Measurements from ENCODE around the gene PLLP. TPM values are rescaled to one million over a fixed set of nuclear protein-coding genes. Genes with fewer than 3 reads are reported as not detected.

The PLLP gene
- total RNA-seq, 2 experiments from 2014 or later, result 0.22 TPM; not detected in 1

GRCh38 chr16:57208926-57209325, 75.5 kb downstream of the PLLP start:
- POLR2A ChIA-PET, result interaction anchor here (1.0 kb wide), 1 partner anchor 19 kb away, joined by 3 read pairs; no protein-coding TSS in a partner anchor
- Histone ChIP-seq H3K4me2 (ENCODE audit: low read length) (no peak overlapping the region), H3K27ac (ENCODE audit: low read depth, low read length, poor library complexity, severe bottlenecking) (no peak overlapping the region), H3K79me2 (ENCODE audit: insufficient read depth, low read depth, low read length) (no peaks in the 10 kb centered on the region), H2AFZ (ENCODE audit: low read length) (no peak overlapping the region), H3K9me2 (ENCODE audit: insufficient read depth, low read length) (no peaks in the 10 kb centered on the region), H3K4me1 (ENCODE audit: insufficient read depth, low read length, poor library complexity, severe bottlenecking) (no peaks in the 10 kb centered on the region), H3K36me3 (ENCODE audit: insufficient read depth, low read length) (peaks cover 89% of the 10 kb centered on the region), H4K20me1 (ENCODE audit: insufficient read depth, low read length) (no peaks in the 10 kb centered on the region), H3K4me3 (ENCODE audit: low read depth, low read length, poor library complexity, severe bottlenecking) (no peak overlapping the region), H3K9me3 (ENCODE audit: low read length) (no peaks in the 10 kb centered on the region)
- no TSS peak for BruUV-seq (replicated peaks)
- no peak for TF ChIP-seq CTCF (conservative IDR thresholded peaks at IDR 0.05; ENCODE audit: low read length)
- TF ChIP-seq EZH2phosphoT487 (IDR thresholded peaks at IDR 0.05; ENCODE audit: borderline replicate concordance, low read depth, low read length), result no peak
- CTCF ChIA-PET (ENCODE audit: unreplicated experiment), result no interaction called here
- no peak for DNase-seq (ENCODE audit: low spot score)
- intact Hi-C loops (cut with micrococcal nuclease; ENCODE audit: unreplicated experiment), result no loop called here

Small RNAs within 50 kb of the gene (small RNA-seq; reads per million reads assigned to genes)
- not detected for gene AC108081.1

Other genes starting within 250 kb of the PLLP start
- 44.7 and 44.8 TPM in 2 replicates for gene CPNE2, start 192.1 kb downstream of the PLLP start, total RNA-seq (2014; rRNA removed; shearing (Covaris generic))
- gene CPNE2, start 192.1 kb downstream of the PLLP start, total RNA-seq (2022), result 14.4 and 25.7 TPM in 2 replicates
- 89.5 and 111 TPM in 2 replicates for gene PSME3IP1, start 98.6 kb downstream of the PLLP start, total RNA-seq (2014; rRNA removed; shearing (Covaris generic))
- 152 and 157 TPM in 2 replicates for gene PSME3IP1, start 98.6 kb downstream of the PLLP start, total RNA-seq (2022)
- gene RSPRY1, start 98.3 kb downstream of the PLLP start, total RNA-seq (2014; rRNA removed; shearing (Covaris generic)), result 17.1 and 25.6 TPM in 2 replicates
- gene RSPRY1, start 98.3 kb downstream of the PLLP start, total RNA-seq (2022), result 25.2 and 29.7 TPM in 2 replicates
- gene ARL2BP, start 39.4 kb downstream of the PLLP start, total RNA-seq (2014; rRNA removed; shearing (Covaris generic)), result 25.4 and 26.6 TPM in 2 replicates
- 31.2 and 35.7 TPM in 2 replicates for gene ARL2BP, start 39.4 kb downstream of the PLLP start, total RNA-seq (2022)
- not detected in 2 replicates for gene CCL22, start 74.1 kb upstream of the PLLP start, total RNA-seq (2014; rRNA removed; shearing (Covaris generic))
- not detected in 2 replicates for gene CCL22, start 74.1 kb upstream of the PLLP start, total RNA-seq (2022)
- gene CX3CL1, start 87.8 kb upstream of the PLLP start, total RNA-seq (2014; rRNA removed; shearing (Covaris generic)), result not detected in 2 replicates
- gene CX3CL1, start 87.8 kb upstream of the PLLP start, total RNA-seq (2022), result not detected in 2 replicates
- not detected in 2 replicates for gene CCL17, start 120.1 kb upstream of the PLLP start, total RNA-seq (2014; rRNA removed; shearing (Covaris generic))
- gene CCL17, start 120.1 kb upstream of the PLLP start, total RNA-seq (2022), result not detected in 2 replicates
- gene CIAPIN1, start 162.7 kb upstream of the PLLP start, total RNA-seq (2014; rRNA removed; shearing (Covaris generic)), result 47.7 and 72.1 TPM in 2 replicates
- 56.2 and 58.9 TPM in 2 replicates for gene CIAPIN1, start 162.7 kb upstream of the PLLP start, total RNA-seq (2022)
- 30.5 and 31.3 TPM in 2 replicates for gene COQ9, start 162.8 kb upstream of the PLLP start, total RNA-seq (2014; rRNA removed; shearing (Covaris generic))
- 43.9 and 45.2 TPM in 2 replicates for gene COQ9, start 162.8 kb upstream of the PLLP start, total RNA-seq (2022)
- 98.1 and 101 TPM in 2 replicates for gene POLR2C, start 178.0 kb upstream of the PLLP start, total RNA-seq (2014; rRNA removed; shearing (Covaris generic))
- gene POLR2C, start 178.0 kb upstream of the PLLP start, total RNA-seq (2022), result 51.3 and 52.3 TPM in 2 replicates
- gene DOK4, start 201.8 kb upstream of the PLLP start, total RNA-seq (2014; rRNA removed; shearing (Covaris generic)), result 0.09 and 0.13 TPM in 2 replicates
- 1.0 and 1.1 TPM in 2 replicates for gene DOK4, start 201.8 kb upstream of the PLLP start, total RNA-seq (2022)

Data from OCI-LY7 (cell line).